HG03520 (cell line): ENCODE results near the gene SLC22A31.

Source experiments
- ATAC-seq: cut with Tn5 transposase; IDR thresholded peaks from one replicate; pipeline ENCODE4 v1.9.1; 2021; ENCODE audit warnings: mild to moderate bottlenecking, moderate library complexity; ENCODE audit not compliant: unreplicated experiment

SLC22A31 gene

GRCh38 chr16:89179656-89180315, 20.6 kb downstream of the SLC22A31 start:
- ATAC-seq, result no peak

- ATAC-seq, result no peak
Measured at GRCh38 chr16:89179148-89179484, 21.2 kb downstream of the SLC22A31 start.

- ATAC-seq, result no peak
Measured at GRCh38 chr16:89178453-89179147, 21.7 kb downstream of the SLC22A31 start.

- ATAC-seq, result no peak
Measured at GRCh38 chr16:89177501-89177900, 22.8 kb downstream of the SLC22A31 start.

GRCh38 chr16:89176717-89177116, 23.6 kb downstream of the SLC22A31 start:
- ATAC-seq, result no peak

GRCh38 chr16:89176147-89176690, 24.1 kb downstream of the SLC22A31 start:
- no peak for ATAC-seq

- no peak for ATAC-seq
Measured at GRCh38 chr16:89175280-89176146, 24.8 kb downstream of the SLC22A31 start.

- no peak for ATAC-seq
Measured at GRCh38 chr16:89174877-89175276, 25.5 kb downstream of the SLC22A31 start.

GRCh38 chr16:89174055-89174827, 26.1 kb downstream of the SLC22A31 start:
- ATAC-seq, result no peak

- no peak for ATAC-seq
Measured at GRCh38 chr16:89173174-89173921, 27.0 kb downstream of the SLC22A31 start.

GRCh38 chr16:89172528-89173173, 27.7 kb downstream of the SLC22A31 start:
- no peak for ATAC-seq

- ATAC-seq, result no peak
Measured at GRCh38 chr16:89172171-89172527, 28.2 kb downstream of the SLC22A31 start.

- ATAC-seq, result peak; percentile 77
Measured at GRCh38 chr16:89171216-89172170, 28.8 kb downstream of the SLC22A31 start, which contains the start of gene CDH15. CDH15 (plus strand) TSS chr16:89171748; CDS start chr16:89171832, 84 bp downstream.

GRCh38 chr16:89170346-89171215, 29.8 kb downstream of the SLC22A31 start:
- no peak for ATAC-seq

- ATAC-seq, result no peak
Measured at GRCh38 chr16:89169778-89170177, 30.6 kb downstream of the SLC22A31 start.

GRCh38 chr16:89168381-89169189, 31.8 kb downstream of the SLC22A31 start:
- no peak for ATAC-seq
